Measurements from ENCODE around the gene SGK1.

SGK1 gene

DNA sequence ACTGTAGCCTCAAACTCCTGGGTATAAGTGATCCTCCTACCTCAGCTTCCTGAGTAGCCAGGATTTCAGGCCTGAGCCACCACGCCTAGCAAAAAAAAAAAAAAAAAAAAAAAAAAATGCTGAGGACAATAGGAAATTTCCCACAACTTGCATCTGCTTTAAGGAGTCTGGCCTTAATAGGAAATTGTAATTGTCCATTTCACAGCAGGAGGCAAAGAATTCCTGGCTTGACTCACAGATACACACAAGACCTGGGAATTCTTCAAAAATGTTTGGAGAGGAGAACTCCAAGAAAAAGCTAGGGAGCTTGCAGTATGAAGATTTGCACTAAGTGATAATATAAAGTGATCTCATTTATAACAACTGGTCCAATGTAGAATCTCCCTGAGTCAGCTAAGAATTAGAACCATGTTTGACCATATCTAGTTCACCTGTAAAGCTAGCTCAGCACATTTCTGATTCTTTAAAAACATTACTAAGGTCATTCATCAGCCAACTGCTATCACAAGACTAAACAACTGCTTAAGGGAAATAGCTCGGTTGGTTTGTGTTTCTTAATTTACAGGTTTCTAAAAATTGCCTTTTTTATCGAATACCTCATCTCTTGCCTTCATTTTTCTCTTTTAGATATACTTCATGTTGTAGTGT lies 185.3 kb downstream of the SGK1 start:
- Mint-ChIP-seq H3K9me3 (peaks cover 10% of the 10 kb centered on the region), H3K27me3 (peaks cover 8% of the 10 kb centered on the region), H3K4me1 (ENCODE audit: low read depth) (no peaks in the 10 kb centered on the region), H3K4me3 (no peak overlapping the region), H3K27ac (no peak overlapping the region), H3K36me3 (ENCODE audit: low read depth) (no peaks in the 10 kb centered on the region)
- DNase-seq, result no peak

- no peak for DNase-seq
- Mint-ChIP-seq H3K4me3 (no peak overlapping the region), H3K36me3 (ENCODE audit: low read depth) (no peaks in the 10 kb centered on the region), H3K27ac (no peak overlapping the region), H3K4me1 (ENCODE audit: low read depth) (no peaks in the 10 kb centered on the region), H3K9me3 (peaks cover 10% of the 10 kb centered on the region), H3K27me3 (no peaks in the 10 kb centered on the region)
These were observed 186.3 kb downstream of the SGK1 start for GRCh38 chr6:134131530-134132139.

- Mint-ChIP-seq H3K27me3 (no peaks in the 10 kb centered on the region), H3K4me1 (ENCODE audit: low read depth) (peaks cover 4% of the 10 kb centered on the region), H3K9me3 (peaks cover 10% of the 10 kb centered on the region), H3K27ac (no peak overlapping the region), H3K4me3 (no peak overlapping the region), H3K36me3 (ENCODE audit: low read depth) (no peaks in the 10 kb centered on the region)
- no peak for DNase-seq
These were observed 189.8 kb downstream of the SGK1 start for GRCh38 chr6:134128146-134128545.

DNA sequence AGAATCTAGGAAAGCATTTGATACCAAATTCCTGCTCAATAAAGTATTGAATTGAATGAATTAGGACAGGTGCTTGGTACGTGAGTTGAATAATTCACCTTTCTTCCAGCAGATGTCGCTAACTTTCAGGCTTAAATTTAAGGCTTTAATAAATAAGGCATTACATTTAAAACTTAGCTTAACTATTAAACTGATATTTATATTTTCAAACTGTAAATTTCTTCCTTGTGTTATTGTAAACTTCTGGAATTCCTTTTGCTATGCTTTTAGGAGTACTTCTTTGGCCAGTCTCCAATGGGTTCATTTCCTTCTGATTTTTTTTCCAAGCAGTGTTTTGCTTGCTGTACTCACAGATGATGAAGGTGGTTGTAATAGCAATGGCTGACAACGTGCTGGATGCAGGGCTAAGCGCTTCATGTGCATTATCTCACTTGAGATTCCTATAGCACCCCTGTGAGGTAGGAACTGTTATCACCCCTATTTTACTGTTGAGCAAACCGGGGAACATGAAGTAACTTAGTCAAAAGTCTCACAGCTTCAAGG lies 194.2 kb downstream of the SGK1 start:
- H3K36me3 Mint-ChIP-seq (ENCODE audit: low read depth), result no peaks in the 10 kb centered on the region
- H3K4me1 Mint-ChIP-seq (ENCODE audit: low read depth), result peaks cover 4% of the 10 kb centered on the region
- no peak overlapping the region for H3K4me3 Mint-ChIP-seq
- DNase-seq, result no peak
- H3K27ac Mint-ChIP-seq, result no peak overlapping the region
- H3K27me3 Mint-ChIP-seq, result no peaks in the 10 kb centered on the region
- no peaks in the 10 kb centered on the region for H3K9me3 Mint-ChIP-seq

DNA sequence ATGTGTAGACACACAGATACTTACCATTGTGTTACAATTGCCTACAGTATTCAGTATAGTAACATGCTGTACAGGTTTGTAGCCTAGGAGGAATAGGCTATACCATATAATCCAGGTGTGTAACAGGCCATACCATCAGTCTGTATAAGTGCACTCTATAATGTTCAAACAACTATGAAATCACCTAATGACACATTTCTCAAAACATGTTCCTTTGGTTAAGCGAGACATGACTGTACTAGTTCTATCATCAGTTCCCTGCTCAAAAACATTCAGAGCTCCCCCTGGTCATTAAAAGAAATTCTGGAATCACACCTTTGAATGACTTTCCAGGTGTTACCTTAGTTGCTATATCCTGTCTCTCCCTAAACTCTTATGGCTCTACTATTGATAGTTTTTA lies 195.1 kb downstream of the SGK1 start:
- H3K27ac Mint-ChIP-seq, result no peak overlapping the region
- H3K27me3 Mint-ChIP-seq, result no peaks in the 10 kb centered on the region
- no peak for DNase-seq
- H3K4me3 Mint-ChIP-seq, result no peak overlapping the region
- no peaks in the 10 kb centered on the region for H3K9me3 Mint-ChIP-seq
- peaks cover 4% of the 10 kb centered on the region for H3K4me1 Mint-ChIP-seq (ENCODE audit: low read depth)
- H3K36me3 Mint-ChIP-seq (ENCODE audit: low read depth), result no peaks in the 10 kb centered on the region

- H3K9me3 Mint-ChIP-seq, result no peaks in the 10 kb centered on the region
- H3K27ac Mint-ChIP-seq, result no peak overlapping the region
- H3K36me3 Mint-ChIP-seq (ENCODE audit: low read depth), result no peaks in the 10 kb centered on the region
- H3K4me1 Mint-ChIP-seq (ENCODE audit: low read depth), result peaks cover 6% of the 10 kb centered on the region
- peaks cover 6% of the 10 kb centered on the region for H3K27me3 Mint-ChIP-seq
- no peak overlapping the region for H3K4me3 Mint-ChIP-seq
- DNase-seq, result no peak
These were observed 198.4 kb downstream of the SGK1 start for GRCh38 chr6:134119486-134119885.

All from activated T-cell treated with anti-CD3 and anti-CD28 coated beads, Interleukin-2, amount 50 U/mL, for 24 hours (primary cell).